GM21619 (cell line): Measurements from ENCODE around the gene DGKD.

Experiments used
- ATAC-seq: cut with Tn5 transposase; IDR thresholded peaks from one replicate; pipeline ENCODE4 v1.9.1; 2021; ENCODE audit not compliant: unreplicated experiment

DGKD gene

GRCh38 chr2:233456111-233456510 is 101.8 kb downstream of the DGKD start:
- ATAC-seq, result no peak

- ATAC-seq, result no peak
Observed at GRCh38 chr2:233456934-233457333, 102.6 kb downstream of the DGKD start.

- no peak for ATAC-seq
Observed at GRCh38 chr2:233457356-233457755, 103.1 kb downstream of the DGKD start.

- no peak for ATAC-seq
Observed at GRCh38 chr2:233458031-233458610, 103.8 kb downstream of the DGKD start.

GRCh38 chr2:233458826-233459225 is 104.5 kb downstream of the DGKD start:
- no peak for ATAC-seq

GRCh38 chr2:233459426-233459825 is 105.1 kb downstream of the DGKD start:
- no peak for ATAC-seq

- ATAC-seq, result no peak
Observed at GRCh38 chr2:233460726-233461441, 106.6 kb downstream of the DGKD start.

- no peak for ATAC-seq
Observed at GRCh38 chr2:233461481-233461891, 107.2 kb downstream of the DGKD start.

GRCh38 chr2:233462202-233462785 is 108.0 kb downstream of the DGKD start:
- ATAC-seq, result no peak

- no peak for ATAC-seq
Observed at GRCh38 chr2:233462826-233463470, 108.7 kb downstream of the DGKD start.

- no peak for ATAC-seq
Observed at GRCh38 chr2:233463586-233463985, 109.3 kb downstream of the DGKD start.

GRCh38 chr2:233464056-233464455 is 109.8 kb downstream of the DGKD start:
- no peak for ATAC-seq

GRCh38 chr2:233464531-233465240 is 110.4 kb downstream of the DGKD start:
- no peak for ATAC-seq

GRCh38 chr2:233466991-233467603 is 112.8 kb downstream of the DGKD start:
- ATAC-seq, result no peak

GRCh38 chr2:233468047-233468740 is 113.9 kb downstream of the DGKD start:
- no peak for ATAC-seq

GRCh38 chr2:233468741-233469110 is 114.4 kb downstream of the DGKD start:
- no peak for ATAC-seq

- ATAC-seq, result no peak
Observed at GRCh38 chr2:233469261-233470010, 115.1 kb downstream of the DGKD start.

- ATAC-seq, result no peak
Observed at GRCh38 chr2:233470011-233470687, 115.9 kb downstream of the DGKD start.

- ATAC-seq, result no peak
Observed at GRCh38 chr2:233470839-233471238, 116.5 kb downstream of the DGKD start.
